HG02678 (cell line): ENCODE results near the gene IFNGR1.
"Not testable (repeated sequence)": the region's sequence is repeated elsewhere in the genome, so short reads cannot be mapped to it uniquely, and the experiment has no call there.

ENCODE experiments used
- ATAC-seq: cut with Tn5 transposase; IDR thresholded peaks from one replicate; pipeline ENCODE4 v1.9.1; 2021; ENCODE audit warnings: mild to moderate bottlenecking, moderate library complexity; ENCODE audit not compliant: unreplicated experiment

IFNGR1 gene

DNA sequence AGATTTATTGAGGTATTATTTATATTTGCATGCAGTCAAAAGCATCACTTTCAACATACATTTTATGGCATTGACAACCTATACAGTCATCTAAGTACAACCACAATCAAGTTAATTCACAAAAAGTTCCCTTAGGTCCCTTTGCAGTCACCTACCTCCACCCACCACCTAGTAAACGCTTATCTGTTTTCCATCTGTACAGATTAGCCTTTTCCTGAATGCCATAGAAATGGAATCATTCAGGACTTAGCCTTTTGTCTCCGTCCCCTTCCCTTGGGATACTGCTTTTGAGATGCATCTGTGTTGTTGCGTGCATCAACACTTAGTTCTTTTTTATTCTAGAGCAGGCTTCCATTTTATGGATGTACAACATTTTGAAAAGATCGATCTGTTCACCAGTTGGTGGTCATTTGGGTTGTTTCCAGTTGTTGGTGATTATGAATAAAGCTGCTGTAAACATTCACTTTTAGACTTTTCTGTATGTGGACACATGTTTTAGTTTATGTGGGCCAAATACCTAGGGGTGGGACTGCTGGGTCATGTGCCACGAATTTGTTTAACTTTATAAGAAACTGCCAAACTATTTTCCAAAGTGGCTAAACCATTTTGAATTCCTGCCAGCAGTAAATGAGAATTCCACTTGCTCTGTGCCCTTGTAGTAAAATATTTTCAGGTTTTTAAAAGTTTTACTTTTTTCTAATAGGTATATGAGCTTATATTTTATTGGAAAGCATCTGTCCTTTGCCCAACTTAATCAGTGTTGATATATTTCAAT lies 17.6 kb upstream of the IFNGR1 start:
- no peak for ATAC-seq

DNA sequence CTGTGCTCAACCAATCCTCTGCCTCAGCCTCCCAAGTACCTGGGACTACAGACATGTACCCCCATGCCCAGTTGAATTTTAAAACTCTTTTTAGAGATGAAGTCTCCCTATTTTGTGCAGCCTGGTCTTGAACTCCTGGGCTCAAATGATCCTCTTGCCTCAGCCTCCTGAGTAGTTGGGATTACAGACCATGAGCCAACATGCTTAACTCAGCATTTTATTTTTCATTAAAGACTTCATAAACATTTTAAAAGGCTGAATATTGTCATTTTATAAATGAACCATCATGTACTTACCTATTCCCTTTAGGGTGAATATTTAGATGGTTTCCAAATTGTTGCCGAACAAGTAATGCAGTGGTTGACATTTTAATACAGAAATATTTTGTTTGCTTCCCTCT lies 16.5 kb upstream of the IFNGR1 start:
- no peak for ATAC-seq

DNA sequence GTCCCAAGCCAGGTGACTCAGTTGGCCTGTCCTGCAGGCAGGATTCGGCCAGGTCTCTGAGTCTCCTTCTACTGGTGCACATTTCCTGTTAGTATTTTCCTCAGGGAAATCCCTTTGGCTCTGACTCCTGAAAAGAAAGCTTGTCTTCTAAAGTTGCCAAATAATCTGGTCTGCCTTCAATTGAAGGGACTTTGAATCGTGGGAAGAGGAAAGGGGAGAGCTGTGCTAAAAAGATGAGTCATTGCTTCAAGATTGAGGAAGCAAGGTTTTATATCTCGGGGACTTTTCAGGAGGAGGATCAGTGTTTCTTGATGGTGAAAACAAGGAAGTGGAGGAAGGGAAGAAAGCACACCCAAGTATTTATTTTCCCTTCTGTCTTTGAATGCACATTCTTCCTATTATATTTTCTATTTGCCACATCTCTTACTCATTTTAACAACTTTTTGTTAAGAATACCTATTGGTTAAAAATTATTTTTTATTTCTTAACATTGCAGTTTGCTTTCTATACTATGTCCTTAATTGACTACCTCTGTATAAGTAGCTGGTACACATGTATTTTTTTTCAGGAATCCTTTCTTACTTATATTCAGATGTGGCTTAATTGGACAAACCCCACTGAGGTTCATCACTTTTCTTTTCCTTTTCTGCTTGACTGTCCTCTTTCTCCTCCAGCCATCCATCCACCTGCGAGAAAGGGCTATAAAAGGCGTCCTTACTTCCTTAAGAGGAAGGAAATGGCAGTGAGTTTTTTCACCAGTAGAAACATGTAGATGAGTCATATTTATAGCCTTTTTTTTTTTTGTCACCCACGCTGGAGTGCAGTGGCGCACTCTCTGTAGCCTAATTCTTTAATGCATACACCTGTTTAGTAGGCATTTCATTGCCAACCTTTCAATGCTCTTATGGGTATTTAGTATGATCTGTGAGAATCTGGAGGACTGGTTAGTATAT lies 15.0 kb upstream of the IFNGR1 start:
- peak; percentile 72 for ATAC-seq

DNA sequence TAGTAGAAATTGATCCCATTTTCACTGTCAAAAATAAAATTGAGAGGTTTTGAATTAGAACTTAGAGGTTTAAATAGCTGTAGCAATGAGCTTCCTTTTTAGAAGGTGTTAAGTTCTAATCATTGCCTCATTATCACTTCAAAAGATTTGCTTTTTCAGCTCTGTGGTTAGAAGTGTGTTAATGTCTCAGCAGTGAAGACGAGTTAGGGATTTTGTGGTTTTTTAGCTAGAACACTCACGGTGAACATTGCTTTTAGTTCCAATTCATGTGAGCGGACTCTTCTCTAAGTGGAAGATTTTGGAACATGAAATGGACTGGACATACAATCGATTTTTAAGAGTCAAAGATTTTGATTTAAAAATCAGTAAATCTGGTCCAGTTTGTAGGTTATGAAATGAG lies 12.7 kb upstream of the IFNGR1 start:
- ATAC-seq = no peak

DNA sequence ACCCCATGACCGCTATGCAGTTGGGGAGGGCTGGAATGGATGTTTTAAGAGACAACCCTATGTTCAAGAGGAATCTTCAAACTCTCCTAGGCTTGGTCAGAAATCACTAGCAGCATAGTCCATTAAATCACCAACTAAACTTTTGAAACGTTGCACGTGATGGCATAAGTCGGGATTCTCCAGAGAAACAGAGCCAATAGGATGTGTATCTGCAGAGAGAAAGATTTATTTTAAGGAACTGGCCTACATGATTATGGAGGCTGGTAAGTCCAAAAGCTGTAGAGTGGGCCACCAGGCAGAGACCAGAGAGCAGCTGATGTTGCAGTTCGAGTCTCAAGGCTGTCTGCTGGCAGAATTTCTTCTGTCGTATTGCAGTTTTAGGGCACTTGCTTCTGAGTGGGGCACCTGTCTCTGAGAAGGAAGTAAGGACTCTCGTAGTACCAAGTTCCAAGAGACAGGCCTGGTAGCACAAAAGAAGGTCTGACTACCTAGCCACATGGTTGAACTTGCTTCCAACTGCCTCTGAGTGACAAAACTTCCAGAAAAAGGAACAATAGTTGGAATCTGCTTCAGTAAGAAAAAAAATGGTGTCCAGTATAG lies 11.9 kb upstream of the IFNGR1 start:
- ATAC-seq = no peak

DNA sequence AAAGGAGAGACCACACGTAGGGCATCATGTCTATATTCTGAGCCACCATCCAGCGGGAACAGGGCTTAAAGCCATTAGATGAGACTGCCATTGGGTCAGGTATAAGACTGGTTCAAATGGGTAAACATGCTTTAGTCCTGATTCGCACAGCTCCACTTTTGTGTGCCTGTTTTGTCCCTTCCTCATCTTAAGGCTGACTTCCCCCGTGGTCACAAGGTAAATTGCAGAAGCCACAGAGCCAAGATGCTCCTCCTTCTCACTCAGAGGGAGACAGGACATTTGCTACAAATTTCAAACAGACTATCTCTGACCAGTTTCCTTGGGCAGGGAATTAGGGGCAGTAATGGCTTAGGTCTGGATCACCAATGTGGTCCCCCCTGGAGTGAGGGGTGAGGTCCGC lies 11.4 kb upstream of the IFNGR1 start:
- ATAC-seq = no peak

DNA sequence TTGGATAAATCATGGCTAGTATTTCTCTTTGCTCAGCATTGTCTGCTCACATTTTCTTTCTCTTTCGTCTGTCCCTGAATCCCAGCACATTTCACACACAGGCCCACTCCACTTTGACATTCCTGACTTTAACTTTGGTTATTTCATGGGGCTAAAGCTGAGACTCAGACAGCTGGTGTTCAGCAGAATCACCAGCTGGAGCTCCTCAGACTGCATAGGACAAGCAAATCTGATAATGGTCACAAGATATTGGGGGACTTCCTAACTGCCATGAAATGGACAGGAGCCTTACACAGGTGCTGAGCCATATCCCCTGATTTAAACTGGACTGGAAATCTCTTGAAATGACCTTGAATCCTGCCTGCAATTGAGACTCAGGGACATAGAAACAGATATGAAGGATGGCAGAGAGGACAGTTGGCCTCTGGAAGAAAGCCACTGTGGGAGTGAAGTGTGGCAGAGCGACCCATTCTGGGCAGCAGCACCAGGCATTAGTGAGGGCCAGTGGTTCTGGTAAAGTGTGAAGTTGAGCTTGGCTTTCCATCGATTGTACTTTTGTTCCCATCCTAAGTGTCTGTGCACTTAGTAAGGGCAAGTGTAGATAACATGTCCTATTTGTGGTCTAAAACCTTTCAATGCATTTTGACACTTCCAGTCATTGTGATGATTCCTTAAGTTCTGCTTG lies 10.0 kb upstream of the IFNGR1 start:
- ATAC-seq = no peak

DNA sequence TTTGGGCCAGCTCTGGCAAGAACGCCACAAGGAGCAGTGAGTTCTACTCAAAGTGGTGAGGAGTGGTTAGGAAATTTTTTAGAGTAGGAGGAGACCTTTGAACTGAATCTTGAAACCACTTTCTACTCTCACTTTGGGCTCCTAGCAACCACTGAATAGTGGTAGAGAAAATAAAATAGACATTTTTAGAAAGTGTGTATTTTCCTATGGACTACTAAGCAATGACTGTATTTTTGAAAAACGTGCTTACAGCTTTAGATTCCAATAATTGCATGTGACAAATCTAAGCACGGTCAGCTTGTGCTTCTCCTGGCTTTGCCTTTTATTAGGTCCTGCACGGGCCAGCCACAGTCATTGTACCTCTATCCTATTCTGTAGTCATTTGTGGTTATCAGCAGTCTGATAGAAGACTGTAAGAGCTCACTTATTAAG lies 8.7 kb upstream of the IFNGR1 start:
- peak; percentile 56 for ATAC-seq

DNA sequence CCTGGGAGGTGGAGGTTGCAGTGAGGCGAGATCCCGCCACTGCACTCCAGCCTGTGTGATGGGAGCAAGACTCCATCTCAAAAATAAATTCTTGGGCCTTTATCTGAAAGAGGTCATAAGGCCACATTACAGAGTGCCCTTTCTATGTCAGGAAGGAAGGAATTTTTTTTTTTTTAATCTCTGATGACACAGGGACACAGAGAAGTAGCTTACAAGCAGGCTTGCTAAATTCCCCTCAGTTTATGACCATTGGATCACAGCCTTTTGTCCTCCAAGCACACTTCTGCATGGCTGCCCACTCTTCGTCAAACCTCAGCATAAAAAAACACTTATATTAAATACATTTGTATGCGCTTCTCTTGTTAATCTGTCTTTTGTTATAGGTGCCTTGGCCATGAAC lies 7.5 kb upstream of the IFNGR1 start:
- no peak for ATAC-seq

DNA sequence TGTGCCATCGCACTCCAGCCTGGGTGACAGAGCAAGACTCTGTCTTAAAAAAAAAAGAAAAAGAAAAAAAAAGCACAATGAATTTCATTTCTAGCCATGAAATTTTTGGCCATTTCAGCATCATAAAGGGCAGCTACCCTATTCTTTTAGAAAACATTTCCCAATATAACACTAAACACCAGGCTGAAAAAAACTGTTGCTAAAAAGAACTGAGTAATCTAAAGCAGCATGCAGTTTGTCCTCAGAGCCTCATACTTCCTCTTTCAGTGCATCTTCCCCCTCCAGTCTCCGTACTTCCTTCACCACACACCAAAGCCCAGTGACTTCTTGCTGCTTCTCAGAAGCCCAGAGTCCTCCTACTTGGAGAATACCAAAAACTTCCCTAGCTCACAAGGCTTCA lies 5.6 kb upstream of the IFNGR1 start:
- peak; percentile 71 for ATAC-seq

DNA sequence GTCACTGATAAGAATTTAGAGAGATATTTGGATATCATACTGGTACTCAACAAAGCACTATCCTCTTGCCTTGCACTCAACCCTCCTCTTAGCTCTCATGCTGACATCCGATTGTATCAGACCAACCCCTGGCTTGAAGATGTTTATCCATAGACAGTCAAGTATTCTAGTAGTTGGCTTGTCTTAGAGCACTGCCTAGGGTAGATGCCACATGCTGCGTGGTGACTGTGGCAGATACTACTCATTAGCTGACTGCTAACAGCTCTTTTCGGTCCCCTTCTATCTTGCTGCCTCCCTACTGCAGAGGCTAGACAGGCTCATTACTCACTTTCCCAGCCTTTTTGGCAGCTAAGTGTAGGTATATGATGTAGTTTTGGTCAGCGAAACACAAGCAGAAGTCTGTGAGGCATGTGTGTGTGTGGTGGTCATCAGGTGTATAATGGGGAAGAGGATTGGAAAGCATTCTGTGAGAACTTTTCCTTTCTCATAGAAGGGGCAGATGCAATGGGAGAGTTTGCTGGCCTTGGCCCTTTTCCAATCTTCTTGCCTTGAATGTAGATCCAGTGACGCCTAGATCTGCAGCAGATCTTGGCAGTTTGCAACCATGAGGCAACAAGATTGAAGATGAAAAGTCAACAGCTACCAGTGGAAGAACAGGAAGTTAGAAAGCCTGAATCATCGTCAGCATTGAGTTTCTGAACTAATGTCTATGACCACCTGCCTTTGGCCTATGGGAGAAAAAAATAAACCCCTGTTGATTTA lies 4.4 kb upstream of the IFNGR1 start:
- no peak for ATAC-seq

DNA sequence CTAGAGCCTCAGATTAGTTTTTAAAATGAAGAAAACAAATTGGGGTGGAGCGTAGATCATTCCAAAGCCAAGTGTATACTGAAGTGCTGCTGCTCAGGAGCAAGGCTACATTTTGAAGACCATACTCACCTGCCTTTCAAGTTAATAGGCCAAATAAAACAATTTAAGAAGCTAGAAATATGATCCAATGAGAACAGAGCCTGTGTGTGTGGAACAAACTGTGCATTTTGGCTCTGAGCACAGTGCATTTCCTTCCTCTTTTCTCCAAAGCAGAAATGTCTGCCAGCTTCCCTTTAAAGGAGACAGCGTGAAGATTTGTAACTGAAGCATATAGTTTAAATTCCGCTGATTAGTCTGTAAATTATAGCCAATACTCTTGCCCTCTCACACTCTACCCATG lies 3.2 kb upstream of the IFNGR1 start:
- no peak for ATAC-seq

DNA sequence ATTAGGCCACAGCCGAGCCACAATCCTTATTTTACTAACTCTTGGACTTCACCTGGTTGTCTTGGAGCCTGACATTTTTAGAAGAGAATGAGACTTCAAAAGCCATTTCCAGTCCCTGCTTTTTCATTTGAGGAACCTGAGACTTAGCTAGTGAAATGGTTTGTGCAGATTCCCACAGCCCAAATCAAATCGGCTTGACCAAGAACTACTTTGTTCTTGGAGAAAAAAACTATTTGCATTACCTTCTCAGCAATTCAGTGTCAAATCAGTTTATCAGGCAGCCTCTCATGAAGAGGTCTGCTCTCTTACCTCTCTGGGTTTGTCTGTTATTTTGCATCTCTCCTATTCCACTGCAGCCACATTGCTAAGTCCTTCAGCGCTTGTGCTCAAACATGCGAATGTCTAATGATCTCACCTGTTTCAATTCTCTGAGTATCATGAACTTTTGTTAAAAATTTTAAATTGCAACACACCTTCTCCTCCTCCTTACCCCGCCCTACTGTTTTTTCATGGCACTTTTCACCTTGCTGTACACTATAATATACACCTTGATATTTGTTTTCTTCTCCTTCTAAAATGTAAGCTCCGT lies 573 bp upstream of the IFNGR1 start:
- ATAC-seq = peak; percentile 5

DNA sequence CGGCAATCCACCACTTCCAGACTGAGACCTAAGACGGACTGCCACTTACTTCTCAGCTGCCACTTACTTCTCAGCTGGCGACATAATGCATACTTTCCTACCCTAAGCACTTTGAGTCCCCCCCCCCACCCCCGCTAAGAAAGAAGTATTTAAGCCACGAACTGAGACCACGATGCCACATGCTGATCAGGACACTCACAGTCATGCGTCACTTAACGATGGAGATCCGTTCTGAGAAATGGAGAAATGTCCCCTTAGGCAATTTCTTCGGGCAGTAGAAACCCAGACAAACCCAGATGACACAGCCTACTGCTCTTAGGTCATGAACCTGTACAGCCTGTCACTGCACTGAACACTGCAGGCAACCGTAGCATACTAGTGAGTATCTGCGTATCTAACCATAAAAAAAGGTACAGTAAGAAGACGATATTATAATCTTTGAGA lies 690 bp downstream of the IFNGR1 start:
- peak; percentile 24 for ATAC-seq

DNA sequence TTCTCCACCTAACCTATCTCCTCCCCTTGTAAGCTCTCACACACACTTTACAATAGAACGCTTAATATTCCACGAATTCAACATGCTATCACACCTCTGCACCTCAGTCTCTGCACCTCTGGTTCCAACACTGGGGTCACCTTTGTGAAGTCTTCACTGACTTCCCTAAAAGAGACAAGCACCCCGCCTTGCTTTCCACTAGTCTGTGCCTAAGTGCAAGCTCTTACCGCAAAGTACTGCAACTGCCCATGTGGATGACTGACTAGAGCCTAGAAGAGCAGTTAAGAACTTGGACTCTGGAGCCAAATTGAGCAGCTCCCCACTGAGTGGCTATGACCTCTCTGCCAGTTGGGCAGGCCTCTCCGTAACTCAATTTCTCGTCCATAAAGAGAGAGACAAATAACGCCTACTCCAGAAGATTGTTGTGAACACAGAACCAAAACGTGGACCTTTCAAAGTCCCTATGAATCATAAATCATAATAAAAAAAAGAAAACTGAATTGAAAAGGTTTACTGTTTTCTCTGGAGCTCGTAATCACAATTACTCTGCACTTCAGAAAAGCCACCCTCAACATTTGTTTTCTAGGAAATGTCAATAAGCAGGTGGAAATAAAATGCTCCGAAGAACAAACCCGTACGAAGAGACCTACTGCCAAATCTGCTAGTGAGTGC lies 1.2 kb downstream of the IFNGR1 start:
- ATAC-seq = no peak

DNA sequence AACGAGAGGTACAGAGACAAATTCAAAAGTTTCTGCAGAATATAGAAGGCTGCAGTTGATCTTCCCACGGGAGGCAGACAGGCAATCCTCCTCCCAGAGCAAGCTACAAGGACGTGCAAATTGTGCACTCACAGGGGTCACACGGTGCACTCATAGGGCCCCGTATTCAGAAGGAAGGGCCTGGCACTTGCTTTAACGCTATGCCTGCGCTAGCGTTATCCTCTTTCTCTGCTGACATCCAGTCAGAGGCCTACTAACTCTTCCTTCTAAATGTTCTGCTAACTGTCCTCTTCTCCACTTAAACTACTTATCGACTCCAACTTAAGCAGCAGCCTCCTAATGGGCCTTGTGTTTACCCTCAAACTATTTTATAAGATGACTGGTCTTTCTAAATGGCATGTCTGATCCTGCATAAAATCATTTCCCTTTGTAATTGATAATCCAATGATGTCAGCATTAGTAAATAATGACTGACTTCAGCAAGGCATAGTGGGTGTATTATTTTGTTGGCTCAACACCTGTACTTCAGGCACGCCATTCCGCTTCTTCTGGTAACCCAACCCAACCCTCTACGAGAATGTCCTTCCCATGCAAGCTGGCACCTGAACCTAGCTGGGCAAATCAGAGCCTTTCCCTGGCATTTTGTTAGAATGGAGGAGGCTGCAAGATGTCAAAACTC lies 2.2 kb downstream of the IFNGR1 start:
- ATAC-seq = no peak

DNA sequence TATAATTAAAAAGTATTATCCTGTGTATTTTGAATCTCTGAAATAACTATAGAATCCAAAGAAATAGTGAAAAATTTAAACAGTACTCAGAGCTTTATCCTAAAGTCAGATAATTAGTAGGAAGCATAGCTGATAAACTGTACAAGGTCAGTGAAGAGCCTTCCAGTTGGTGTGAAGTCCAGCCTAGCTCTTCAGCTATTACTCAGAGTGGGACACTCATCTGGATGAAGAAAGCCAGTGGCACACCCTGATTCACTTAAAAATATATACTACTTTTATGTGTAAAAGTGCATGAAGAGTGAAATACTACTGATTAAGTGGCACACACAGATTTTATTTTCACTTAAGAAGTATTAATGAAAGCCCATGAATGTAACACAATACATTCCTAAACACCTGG lies 3.1 kb downstream of the IFNGR1 start:
- no peak for ATAC-seq

DNA sequence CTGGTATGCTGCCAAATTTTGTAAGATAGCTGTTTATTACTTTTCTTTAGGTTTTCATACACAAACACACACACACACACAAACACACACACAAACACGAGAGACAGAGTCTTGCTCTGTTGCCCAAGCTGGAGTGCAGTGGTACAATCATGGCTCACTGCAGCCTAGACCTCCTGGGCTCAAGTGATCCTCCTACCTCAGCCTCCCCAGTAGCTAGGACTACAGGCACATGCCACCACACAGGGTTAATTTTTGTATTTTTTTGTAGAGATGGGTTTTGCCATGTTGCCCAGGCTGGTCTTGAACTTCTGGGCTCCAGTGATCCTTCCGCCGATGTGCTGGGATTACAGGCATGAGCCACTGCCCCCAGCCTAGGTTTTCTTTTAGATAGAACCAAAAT lies 3.6 kb downstream of the IFNGR1 start:
- not testable (repeated sequence) for ATAC-seq

DNA sequence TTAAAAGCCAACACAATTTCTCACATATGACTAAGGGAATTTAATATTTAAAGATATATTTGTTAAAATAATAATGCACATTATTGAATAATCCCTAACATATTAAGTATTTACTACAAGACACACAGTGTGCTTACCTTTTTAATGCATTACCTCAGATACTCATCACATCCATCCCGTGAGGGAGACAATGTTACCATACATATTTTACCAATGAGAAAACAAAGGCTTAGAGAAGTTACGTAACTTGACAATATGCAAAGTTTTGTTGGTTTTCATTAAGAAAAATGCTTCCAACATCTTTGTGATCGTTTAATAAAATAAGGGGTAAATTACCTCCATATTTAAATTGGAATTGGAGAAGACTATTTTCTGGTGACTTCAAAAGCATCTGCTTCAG lies 4.3 kb downstream of the IFNGR1 start:
- ATAC-seq = no peak
